HTR-8/SVneo (cell line): Measurements from ENCODE around the gene MRPS16.
"Not testable (repeated sequence)": the region's sequence is repeated elsewhere in the genome, so short reads cannot be mapped to it uniquely, and the experiment has no call there.

Experiments
- DNase-seq: peaks from one replicate; pipeline ENCODE4 v3.0.0; 2011; ENCODE audit warnings: low spot score, mixed read lengths; ENCODE audit not compliant: insufficient read length
- FAIRE-seq: peaks from 2 replicates; lab custom pipeline; 2011; peaks lifted over from hg19 to GRCh38; lab: Jason Lieb, UNC

The MRPS16 gene

DNA sequence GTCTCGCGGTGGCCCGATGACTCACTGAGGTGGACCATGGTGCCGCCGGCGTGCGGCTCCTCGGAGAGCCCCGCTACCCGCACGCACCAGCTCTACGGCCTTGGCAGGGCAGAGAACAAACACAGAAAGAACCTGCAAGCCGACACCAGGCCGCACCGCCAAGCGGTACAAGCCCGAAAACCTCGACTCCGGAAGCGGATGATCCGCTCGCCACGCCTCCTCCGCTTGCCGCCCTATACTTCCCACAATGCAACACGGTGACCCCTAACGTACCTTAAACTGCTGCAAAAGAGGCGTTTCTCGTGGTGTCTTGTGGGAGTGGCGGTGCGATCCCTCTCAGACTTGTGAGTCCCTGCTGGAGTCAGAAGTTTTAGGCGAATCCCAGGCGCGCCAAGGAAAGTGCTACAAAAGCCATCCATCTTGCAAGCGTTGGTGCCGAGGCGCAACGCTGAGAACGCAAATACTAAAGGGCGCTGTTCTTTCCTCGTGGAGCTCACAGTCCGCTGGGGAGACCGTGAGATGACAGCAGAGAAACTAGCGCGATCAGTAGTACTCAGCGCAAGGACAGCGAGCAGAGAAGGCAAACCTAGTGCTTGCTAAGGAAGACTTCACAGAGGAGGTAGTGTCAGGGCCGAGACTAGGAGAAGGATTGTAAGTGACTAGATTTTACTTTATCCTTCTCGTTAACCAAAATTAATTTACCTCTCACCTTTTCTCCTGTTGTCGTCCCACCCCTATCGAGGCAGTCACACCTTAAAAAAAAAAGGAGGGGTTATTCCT, at the start of gene MRPS16:
MRPS16 (minus strand) TSS at position 200 of the 780 bp plus-strand sequence; CDS start at position 38, 162 bp downstream.
- DNase-seq, result peak; percentile 92

DNA sequence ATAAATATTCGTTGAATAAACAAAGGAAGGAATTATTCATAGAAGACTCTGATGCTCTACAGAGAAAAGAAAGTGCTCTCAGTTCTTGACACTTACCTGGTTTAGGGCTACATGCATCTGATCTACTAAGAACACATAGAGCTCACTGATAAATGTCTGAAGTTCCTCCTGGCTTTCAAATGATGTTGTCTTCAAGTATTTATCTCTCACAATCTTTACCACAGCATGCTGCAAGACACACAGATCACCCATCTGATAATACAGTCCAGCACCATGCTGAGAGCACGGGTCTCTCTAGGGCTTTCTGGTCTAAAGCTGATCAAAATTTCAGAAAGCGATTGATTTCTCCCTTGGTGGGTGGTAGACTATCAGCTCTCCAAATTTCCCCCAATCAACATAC, 44.5 kb upstream of the MRPS16 start:
- DNase-seq (no peak), FAIRE-seq (no peak)

More for the DNA sequence above, at the start of gene MRPS16:
- peak; percentile 95 for FAIRE-seq

DNA sequence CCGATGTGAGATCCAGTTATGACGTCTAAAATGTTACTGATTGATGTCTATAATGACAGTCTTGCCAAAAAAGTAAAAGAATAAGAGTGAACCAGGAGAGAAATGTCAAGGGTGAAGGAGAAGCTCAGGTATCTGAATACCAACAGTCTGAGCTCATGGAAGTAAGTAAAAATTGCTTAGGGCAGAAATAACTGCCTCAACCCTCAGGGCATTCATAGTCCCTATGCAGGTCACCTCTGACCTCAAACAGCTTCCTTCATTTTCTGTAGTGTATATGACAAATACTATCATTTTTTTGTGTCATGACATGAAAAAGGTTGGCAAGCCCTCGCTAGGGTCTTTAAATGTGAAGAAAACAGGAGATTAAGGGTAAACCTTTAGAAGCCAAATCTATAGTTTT, 41.0 kb upstream of the MRPS16 start:
- DNase-seq (no peak), FAIRE-seq (no peak)

GRCh38 chr10:73289958-73290357, 37.5 kb upstream of the MRPS16 start:
- no peak for FAIRE-seq
- no peak for DNase-seq

GRCh38 chr10:73287441-73287840, 35.0 kb upstream of the MRPS16 start:
- no peak for FAIRE-seq
- DNase-seq, result no peak

DNA sequence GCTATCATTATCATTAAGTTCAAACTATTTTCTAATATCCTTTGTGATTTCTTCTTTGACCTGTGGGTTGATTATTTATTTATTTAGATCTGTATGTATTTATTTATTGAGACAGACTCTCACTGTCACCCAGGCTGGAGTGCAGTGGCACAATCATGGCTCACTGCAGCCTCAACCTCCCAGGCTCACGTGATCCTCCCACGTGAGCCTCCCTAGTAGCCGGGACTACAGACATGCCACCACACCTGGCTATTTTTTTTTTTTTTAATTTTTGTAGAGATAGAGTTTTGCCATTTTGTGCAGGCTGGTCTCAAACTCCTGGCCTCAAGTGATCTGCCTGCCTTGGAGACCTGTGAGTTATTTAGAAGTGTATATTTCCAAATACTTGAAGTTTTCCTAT, 28.7 kb upstream of the MRPS16 start:
- no peak for DNase-seq
- FAIRE-seq, result no peak

DNA sequence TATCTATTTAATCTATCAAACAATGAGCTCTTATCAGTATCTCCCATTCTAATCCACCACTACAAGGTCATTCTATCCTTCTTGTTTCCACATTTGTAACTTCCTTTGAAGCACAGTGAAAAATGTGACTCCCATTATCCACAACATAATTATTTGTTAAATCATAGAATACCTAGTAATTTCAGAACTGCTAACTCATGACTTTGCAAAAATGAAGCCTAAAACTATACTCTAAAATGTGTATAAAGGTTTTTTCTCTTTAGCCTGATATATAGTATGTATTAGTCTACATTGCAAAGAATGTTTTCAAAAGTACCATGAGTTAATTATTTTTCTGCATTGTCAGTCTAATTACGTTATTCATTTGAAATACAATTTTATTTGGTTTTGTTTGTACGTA, 12.0 kb upstream of the MRPS16 start:
- no peak for DNase-seq
- no peak for FAIRE-seq

GRCh38 chr10:73263693-73264347, 11.4 kb upstream of the MRPS16 start:
- no peak for FAIRE-seq
- DNase-seq, result peak; percentile 18

GRCh38 chr10:73262880-73263555, 10.6 kb upstream of the MRPS16 start:
- DNase-seq (no peak), FAIRE-seq (no peak)

DNA sequence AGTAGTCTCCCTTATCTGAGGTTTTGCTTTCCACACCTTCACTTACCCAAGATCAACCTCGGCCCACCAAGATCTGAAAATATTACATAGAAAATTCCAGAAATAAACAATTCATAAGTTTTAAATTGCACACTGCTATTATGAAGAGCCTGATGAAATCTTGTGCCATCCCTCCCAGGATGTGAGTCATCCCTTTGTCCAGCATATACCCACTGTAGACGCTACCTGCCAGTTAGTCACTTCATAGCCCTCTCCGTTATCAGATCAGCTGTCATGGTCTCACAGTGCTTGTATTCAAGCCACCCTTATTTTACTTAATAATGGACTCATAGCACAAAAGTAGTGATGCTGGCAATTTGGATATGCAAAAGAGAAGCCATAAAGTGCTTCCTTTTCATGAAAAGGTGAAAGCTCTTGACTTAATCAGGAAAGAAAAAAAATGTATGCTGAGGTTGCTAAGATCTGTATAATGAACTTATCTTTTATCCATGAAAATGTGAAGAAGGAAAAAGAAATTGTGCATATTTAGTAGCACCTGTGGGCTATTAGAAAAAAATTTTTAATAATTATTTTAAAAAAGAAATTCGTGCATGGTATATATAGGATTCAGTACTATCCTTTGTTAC, 9.8 kb upstream of the MRPS16 start:
- FAIRE-seq, result peak; percentile 74
- DNase-seq, result peak; percentile 63

- DNase-seq, result no peak
- FAIRE-seq, result no peak
Observed at GRCh38 chr10:73261362-73261995, 9.0 kb upstream of the MRPS16 start.

- not testable (repeated sequence) for DNase-seq, FAIRE-seq
Observed at GRCh38 chr10:73258612-73259011, 6.2 kb upstream of the MRPS16 start.

- FAIRE-seq (no peak), DNase-seq (no peak)
Observed at GRCh38 chr10:73253225-73253555, 746 bp upstream of the MRPS16 start.

DNA sequence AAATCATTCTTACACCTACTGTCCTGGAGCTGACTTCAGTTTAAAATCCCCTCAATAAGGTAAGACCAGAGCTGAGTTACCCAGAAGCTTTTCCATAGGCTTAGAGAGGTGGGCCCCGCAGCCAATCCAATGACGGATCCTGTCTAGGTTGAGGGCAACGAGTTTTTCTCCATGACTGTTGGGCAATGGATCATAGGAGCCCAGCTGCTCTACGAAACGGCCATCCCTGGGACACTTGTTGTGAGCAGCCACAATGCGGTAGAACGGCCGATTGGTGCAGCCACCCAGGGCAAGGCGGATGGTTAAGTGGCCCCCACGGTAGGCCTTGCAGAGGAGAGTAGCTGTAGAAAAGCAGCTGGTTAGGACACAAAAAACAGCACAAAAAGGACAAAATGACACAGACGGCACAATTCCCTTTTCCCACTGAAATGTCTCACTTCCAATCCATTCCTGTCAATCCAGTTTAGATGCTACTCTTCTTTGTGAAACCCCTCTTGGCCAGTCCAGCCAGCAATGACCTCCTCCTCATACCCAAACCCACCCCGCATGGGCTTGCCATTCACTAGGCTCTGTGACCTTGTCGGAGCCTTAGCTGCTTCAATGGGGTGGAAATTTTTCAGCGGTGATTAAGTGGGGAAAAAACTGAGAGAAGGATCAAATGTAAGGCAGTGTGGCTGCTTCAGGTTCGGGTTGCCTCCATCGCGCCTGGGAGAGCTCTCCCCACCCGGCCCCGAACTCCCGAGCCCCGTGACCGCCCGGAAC, 580 bp downstream of the MRPS16 start:
- no peak for DNase-seq
- FAIRE-seq, result no peak

DNA sequence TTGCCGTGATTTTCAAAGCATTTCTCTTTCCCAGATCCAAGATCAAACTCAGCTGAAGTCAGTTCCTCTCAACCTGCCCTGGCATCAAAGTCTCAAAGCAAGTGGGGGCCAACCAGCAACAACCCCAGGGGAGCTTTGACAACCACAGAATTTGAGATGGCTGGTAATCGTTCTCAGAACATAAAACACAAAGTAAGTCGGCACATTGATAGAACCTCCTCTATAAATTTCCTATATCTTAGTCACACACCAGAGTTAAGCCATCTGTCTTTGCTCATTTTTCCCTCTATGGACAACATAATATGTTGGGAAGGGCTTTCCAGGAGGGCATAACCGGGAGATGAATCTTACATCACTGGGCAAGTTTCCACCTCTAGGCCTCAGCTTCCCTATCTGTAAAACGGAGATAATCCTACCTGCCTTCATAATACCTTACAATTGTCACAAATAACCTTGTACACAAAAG, 4.2 kb downstream of the MRPS16 start:
- DNase-seq (no peak), FAIRE-seq (no peak)

DNA sequence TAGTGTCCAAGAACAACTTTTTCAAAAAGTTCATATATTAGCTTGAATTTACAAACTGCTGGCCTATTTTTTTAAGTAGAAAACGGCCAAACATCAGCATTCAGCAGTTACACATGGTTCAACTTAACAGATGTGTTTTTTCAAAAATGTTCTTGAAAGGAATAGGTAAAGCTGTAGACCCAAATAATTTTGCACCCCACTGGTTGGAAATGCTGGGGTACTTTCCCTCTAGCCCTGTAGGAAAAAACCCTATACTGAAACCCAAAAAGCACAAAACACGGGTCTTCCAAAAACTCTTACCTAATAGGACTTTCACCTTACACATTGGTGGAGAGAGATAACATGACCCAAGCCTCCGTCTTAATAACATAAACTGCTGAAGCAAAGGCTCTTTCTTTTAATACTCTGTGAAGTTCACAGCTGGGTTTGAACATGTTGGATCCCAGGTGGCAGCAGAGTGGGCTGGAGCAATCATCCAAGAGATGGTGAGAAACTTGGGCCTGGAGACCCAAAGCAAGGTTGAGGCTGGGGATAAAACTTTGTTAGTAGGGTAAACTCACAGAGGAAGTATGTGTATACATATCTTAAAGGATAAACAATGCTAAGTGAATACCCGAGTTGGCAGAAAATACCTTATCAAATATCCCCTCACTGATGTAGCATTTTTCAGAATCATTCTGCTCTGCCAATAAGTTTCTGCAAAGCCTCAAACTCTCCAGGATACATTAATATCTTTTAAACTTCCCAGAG, 4.8 kb downstream of the MRPS16 start:
- DNase-seq (no peak), FAIRE-seq (no peak)

GRCh38 chr10:73246646-73247508, 5.6 kb downstream of the MRPS16 start, which contains the start of gene DNAJC9:
Gene DNAJC9, minus strand, starts transcription at chr10:73247255. Its CDS starts 66 bp downstream, at chr10:73247189.
- DNase-seq, result peak; percentile 90
- peak; percentile 46 for FAIRE-seq

DNA sequence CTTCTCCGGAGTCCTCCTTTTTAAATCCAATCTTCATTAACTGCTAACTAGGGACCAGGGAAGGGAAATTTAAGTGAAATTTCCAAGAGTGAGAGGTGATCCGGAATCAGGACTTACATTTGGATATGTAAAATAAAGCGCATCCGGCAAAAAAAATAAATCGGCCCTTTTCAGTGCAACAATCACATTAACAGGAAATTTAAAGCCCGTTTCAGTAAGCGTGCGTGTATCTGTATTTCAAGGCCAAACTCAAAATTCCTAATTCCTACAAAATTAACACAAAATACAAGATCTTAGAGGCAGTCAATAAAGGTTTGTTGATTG, 6.2 kb downstream of the MRPS16 start:
- no peak for DNase-seq
- no peak for FAIRE-seq
